DLD1 (cell line): ENCODE results near the gene POGLUT3.

ENCODE experiments used
- in situ Hi-C: cut with HindIII; loops from 2 replicates; pipeline ENCODE4 v1.10.0; 2017; ENCODE audit warnings: low sequenced_read_pairs

Gene POGLUT3, protein sequence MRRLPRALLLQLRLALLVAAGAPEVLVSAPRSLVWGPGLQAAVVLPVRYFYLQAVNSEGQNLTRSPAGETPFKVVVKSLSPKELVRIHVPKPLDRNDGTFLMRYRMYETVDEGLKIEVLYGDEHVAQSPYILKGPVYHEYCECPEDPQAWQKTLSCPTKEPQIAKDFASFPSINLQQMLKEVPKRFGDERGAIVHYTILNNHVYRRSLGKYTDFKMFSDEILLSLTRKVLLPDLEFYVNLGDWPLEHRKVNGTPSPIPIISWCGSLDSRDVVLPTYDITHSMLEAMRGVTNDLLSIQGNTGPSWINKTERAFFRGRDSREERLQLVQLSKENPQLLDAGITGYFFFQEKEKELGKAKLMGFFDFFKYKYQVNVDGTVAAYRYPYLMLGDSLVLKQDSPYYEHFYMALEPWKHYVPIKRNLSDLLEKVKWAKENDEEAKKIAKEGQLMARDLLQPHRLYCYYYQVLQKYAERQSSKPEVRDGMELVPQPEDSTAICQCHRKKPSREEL

DNA sequence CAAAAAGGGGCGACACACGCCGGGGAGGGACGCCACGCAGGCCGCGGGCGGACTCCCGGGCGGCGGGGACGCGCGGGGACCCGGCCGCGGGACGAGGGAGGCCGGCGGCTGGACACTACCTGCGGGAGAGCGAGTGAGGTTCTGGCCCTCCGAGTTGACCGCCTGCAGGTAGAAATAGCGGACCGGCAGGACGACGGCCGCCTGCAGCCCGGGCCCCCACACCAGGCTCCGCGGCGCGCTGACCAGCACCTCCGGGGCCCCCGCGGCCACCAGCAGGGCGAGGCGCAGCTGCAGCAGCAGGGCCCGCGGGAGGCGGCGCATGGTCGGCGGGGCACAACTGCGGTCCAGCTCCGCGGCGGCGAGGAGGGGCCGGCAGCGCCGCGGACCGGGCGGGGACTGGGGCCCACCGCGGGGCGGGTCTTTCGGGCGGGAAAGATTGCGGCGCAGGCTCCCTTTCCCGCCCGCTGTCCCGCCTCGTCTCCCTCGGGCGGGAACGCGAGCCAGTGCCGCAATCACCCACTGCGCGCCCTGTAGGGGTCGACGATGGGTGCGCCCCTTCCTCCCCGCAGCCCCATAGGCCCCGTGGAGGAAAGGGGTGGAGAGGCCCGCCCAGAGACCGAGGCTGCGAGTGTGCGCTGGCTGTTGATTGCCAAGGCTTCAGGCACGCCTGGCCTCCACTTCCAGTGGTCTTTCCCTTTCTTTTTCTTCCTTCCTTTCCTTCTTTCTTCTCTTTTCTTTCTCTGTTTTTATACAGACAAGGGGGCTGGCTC lies at the start of gene POGLUT3:
POGLUT3 (minus strand) TSS at position 339 of the 770 bp plus-strand sequence; CDS start at position 321, 18 bp downstream.
- in situ Hi-C loops = no loop called here

DNA sequence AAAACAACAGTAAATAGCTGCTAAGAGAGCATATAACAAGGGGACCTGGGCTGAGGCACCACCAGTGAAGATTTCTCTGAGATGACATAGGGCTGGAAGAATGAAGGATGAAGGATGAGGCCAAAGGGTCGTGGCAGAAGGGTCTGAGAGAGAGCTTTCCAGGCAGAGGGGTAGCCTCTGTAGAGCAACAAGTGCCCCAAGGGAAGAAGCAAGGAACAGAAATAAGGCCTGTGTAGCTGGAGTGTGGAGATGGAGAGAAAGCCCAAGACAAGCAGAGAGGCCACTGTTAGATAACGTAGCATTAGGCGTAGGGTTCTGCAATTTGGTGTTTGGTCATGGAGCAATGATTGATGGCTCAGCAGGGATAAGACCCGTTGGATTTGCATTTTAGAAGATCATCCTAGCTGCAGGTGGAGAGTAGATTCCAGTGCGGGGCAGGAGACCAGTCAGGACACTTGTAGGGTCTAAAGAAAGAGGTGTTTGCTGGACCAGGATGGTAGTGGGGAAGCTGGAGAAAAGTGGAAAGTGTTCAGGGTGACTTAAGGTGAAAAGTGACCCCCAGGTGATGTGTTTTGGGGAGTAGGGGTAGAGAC lies 47.8 kb upstream of the POGLUT3 start:
- in situ Hi-C loops = no loop called here

DNA sequence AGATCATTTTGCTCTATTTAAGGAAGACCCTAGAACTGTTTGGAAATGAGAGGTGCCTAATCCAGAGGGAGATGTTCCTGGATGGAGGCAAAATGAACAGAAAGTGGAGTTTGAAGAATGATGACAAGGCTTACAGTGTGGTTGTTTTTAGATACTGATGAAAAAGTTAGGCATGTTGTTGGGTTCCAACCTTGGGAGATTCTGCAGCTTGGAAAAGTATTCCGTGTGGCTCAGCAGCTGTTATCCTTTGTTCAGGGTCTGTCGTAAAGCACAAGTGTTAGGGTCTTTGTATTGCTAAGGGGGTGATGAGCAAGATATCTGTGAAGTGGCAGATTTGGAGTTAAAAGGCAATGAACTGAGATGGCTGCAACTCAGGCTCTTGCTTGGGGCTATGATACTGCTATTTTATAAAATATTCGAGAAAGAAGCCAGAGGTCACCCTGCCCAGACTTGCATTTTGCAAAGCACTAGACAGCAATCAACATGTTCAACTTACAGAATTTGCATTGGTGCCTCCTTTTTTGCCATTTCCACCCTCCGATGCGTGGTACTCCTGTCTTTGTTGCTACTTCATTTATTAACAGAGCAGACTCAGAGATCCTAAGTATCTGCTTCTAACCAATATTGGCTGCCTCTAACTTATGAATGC lies 45.3 kb upstream of the POGLUT3 start:
- in situ Hi-C loops = no loop called here

DNA sequence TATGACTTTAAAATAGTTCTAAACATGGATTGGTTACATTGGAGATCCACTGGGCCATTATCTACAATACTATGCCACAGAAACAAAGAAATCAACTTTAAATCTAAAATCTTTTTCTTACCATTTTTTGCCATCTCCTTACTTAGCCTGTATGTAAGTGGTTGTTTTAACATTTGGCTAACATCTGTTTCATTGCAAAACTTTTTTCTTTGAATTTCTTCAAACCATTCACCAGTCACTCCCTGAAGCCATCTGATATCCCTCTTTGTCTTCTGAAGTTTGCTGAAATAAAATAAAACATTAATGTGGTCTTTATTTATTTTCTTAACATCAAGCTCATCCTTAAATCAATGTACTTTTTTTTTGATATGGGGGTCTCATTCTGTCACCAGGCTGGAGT lies 43.3 kb upstream of the POGLUT3 start:
- in situ Hi-C loops = no loop called here

DNA sequence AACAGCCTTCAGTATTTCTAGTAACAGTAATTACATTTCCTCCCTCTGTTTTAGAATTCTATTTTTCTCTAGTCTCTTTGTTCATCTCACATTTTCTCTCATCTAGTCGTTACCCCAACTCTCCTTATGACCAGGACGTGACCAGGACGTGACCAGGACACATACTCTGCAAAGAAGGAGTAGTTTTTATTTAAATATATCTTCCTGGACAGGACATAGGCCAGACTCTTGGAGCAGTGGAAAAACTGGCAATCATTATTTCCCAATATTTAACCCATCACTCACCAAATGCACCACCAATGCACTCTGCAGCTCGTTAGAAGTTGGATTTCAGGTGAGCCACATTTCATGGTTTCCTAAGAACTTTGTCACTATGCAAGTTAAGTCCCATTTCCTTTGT lies 40.3 kb upstream of the POGLUT3 start:
- in situ Hi-C loops = no loop called here

DNA sequence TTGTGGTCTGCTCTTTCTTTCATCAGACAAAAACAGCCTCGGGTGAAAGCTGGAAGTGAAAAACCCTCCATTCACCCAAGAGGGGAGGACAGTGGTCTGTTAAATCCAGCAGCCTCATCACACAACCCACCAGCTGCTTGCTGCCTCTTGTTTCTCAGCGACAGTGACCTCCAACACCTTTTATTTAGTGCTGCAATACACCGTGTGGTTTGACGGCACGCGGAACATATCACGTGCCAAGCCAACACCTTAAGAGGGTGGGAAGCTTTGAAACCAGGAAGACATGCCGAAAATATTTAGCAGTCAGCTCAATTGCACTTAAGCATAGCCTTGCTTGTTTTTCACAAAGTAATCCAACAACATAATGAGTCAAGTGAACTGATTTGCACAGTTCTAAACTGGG lies 39.8 kb upstream of the POGLUT3 start:
- in situ Hi-C loops = no loop called here

DNA sequence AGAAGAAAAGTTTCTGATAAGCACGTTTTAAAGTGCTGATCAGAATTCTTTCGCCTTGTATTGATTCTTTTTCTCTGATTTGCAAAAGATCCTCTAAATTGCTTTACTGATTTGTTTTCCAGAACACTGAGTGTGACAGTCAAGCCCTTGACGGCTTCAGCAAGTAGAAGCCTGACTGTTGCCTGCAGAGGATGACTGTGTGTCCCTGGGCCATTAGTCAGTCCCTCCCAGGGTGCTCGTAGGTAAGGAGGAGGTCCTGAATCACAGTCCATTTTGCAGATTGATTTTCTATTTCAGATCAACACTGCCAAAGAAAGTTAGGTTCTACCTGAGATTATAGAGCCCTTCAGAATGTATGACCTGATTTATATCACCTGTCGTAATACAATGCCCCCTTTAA lies 38.6 kb upstream of the POGLUT3 start:
- in situ Hi-C loops = no loop called here

DNA sequence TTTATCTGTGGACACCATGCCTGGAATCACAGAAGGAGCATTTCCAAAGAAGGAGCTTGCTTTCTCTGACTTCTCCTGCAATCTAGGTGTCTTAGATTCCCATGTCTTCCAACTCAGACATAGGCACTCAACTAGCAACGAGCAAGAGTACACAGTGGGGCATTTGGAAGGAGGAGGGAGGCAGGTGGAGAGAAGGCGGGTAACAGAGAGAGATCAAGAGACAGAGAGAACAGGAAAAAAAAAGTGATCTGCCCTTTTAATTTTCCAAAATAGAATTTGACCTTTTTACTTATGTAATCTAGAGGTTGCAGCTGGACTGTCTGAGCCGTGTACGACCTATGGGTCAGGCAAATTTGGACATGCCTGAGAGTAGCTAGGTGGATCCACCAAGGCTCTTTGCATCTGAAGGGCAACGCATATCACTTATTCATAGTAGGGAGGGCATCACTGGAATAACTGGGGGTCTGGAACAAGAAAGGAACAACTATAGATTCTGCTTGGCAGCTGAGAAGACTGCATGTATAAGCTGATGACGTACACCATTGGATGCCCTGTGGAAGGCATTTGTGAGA lies 37.3 kb upstream of the POGLUT3 start:
- in situ Hi-C loops = no loop called here

DNA sequence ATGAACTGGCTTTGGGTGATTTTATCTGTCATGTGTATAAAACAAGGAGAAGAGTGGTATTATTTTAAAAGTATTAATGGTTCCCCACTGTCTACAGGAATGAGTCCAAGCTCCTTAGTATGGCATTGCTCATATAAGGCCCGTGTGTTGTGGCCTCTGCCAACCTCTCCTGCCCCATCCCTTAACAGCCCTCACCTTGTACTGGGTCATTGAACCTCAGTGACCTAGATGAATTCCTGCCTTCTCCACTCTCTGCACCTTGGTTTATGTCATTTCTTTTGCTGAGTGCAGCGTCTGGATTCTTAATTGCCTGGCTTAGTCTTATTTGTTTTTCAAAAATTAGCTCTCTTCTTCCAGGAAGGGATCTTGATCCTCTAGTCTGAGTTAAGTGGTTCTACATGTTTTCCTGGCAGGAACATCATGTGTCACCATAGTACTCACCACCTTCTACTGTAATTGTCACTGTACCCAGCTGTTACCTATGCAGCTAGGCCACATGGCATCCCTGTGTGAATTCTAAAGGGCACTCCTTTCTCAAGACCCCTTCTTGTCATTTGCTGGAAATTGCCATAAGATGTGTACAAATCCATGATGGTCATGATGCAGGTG lies 36.2 kb upstream of the POGLUT3 start:
- in situ Hi-C loops = no loop called here

DNA sequence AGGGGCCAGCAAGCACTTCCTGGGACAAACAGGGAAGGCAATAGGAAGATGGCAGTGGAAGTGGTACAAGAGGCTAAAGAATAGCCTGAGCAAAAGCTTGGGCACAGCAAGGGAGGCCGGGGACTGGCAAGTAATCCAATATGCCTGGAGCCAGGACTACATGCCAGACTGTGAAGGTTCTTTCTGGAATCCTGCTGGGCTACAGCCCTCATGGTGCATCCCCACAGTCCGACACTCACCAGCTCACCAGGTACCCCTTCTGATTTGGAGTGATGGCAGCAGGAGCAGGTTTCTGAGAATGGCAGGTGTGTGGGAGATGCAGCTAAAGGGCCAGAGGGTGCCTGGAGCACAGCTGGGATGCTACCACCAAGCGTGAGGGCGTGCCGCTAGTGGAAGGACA lies 32.2 kb upstream of the POGLUT3 start:
- in situ Hi-C loops = no loop called here

DNA sequence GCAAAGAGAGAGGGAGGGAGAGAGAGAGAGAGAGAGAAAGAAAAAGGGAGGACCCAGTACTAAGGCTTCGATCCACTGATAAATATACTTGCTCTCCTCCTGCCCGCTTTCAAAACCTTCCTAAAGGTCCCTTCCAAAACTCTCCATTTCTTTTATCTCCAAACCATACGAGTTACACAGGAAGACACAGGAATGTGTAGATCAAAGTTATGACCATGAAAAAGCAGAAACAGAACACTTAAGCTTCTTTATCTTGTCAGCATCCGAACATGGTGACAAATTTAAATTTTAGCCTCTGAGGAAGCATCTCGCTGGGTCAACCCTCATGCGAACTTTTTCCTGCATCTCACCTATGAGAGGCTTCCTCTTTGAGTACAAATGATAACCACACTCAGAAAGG lies 29.2 kb upstream of the POGLUT3 start:
- in situ Hi-C loops = no loop called here

DNA sequence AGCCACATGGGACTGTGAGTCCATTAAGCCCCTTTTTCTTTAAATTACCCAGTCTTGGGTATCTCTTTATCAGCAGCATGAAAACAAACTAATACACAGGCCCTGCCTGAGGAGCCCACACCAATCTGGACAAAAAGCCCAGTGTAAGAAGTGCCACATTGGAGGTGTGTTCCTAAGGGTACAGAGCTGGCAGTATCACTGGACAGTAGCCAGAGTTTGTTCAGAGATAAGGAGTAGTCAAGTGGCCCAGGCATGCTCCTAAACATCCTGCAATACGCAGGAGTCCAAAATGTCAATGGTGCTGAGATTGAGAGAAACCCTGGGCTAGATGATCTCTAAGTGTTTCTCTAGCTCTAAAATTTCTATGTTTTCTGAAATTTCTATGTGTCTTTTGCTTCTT lies 27.0 kb upstream of the POGLUT3 start:
- in situ Hi-C loops = no loop called here

DNA sequence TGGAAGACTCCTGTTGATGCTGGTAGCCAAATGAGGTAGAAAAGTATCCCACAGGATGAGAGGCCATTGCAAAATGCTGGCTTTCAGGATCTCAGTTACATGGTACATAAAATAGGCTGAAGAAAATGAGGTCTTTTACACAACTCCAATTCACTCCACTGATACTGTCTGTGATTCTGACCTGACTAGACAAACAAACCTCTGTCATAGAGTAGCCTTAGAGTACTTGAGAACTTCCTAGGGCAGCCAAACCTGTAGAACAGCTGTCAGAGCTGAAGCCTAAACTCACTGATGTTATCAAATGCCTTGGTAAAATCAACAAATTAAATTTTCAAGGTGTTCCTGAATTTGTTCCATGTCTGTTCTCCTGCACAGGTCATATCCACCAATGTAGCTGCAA lies 26.2 kb upstream of the POGLUT3 start:
- in situ Hi-C loops = no loop called here

DNA sequence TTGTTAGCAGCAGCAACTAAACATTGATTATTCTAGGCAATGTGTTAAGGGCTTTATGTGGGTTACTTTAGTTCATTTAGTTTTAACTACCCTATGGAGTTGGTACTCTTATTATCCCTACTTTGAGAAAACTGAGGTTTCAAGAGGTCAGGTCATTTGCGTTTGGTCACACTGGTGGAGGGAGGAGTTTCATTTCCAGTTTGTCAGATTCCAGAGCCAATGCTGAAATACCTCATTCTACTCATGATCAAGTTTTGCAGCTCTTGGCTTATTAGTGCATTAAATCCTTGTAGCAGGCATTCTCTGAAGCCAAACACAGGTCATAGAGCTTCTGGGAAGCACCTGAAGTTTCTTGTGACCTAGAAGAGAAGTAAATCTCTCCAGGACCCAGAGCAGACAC lies 24.1 kb upstream of the POGLUT3 start:
- in situ Hi-C loops = no loop called here

DNA sequence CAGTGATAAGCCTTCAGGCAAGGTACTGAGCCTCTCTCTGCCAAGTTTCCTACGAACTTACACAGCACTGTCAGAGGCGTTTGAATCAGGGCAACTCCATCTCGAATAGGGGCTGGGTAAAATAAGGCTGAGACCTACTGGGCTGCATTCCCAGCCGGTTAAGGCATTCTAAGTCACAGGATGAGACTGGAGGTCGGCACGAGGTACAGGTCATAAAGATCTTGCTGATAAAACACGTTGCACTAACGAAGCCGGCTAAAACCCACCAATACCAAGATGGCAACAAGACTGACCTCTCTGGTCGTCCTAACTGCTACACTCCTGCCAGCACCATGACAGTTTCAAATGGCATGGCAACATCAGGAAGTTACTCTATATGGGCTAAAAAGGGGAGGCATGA lies 20.4 kb upstream of the POGLUT3 start:
- in situ Hi-C loops = no loop called here

DNA sequence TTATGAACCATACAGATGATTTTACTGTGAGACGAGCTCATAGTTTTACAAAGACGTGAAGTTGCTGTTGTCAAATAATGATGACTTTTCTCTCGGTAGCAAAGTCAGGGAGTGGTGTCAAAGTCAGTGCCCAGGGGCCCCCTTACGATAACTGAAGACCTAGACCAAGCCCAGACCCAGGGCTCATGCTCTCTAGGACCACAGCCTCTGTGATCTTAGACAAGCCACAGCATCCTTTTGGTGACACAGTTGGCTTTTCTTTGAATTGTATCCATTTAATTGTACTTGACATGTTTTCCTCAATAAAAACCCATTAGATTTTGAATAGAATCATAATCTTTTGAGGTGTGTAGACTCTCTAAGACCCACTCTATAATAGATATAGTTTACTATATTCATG lies 17.9 kb upstream of the POGLUT3 start:
- in situ Hi-C loops = no loop called here

DNA sequence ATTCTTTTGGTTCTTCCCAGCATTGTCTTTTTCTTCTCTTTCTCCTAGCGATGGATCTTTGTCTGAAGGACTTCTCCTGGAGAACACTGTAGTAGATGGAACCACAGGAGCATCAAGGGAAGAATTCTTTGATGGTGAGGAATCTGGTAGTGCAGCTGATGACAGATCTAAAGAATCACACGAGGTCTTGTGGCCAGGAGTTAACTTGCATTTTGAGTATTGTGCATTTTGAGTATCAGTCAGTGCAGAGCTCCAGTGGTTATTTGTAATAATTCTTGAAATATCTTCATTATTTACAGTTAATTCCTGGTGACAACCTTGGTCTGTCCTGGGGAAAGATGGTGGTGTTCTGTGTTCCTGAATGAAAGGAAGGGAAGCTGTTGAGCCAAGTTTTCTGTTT lies 14.5 kb upstream of the POGLUT3 start:
- in situ Hi-C loops = no loop called here

DNA sequence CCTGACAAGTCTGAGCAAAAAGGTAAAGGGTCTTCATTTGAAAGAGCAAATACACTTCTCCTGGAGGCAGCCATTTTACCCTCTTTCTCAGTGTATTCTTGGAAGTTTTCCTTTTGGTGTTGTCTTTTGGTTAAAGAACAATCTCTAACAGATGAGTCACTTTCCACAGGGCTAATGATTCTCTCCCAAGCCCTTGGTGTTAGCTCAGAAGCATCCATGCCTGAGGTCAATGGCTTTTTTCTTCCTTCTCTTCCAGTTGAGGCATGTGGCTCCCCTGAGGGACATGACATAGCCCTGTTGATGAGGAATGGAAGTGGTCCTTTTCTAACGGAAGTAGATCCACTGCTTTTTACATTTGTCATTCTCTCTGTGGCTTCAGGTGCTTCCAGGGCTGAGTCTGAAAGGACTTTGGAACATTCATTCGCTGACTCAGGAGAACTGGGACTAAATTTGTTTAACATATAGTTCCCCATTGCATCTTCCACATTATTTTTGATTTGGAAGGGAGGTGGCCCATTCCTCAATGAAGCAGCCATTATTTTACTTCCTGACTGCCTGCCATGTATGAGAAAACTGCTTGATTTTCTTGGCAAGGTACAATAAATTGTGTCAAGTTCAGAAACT lies 13.8 kb upstream of the POGLUT3 start:
- in situ Hi-C loops = no loop called here

DNA sequence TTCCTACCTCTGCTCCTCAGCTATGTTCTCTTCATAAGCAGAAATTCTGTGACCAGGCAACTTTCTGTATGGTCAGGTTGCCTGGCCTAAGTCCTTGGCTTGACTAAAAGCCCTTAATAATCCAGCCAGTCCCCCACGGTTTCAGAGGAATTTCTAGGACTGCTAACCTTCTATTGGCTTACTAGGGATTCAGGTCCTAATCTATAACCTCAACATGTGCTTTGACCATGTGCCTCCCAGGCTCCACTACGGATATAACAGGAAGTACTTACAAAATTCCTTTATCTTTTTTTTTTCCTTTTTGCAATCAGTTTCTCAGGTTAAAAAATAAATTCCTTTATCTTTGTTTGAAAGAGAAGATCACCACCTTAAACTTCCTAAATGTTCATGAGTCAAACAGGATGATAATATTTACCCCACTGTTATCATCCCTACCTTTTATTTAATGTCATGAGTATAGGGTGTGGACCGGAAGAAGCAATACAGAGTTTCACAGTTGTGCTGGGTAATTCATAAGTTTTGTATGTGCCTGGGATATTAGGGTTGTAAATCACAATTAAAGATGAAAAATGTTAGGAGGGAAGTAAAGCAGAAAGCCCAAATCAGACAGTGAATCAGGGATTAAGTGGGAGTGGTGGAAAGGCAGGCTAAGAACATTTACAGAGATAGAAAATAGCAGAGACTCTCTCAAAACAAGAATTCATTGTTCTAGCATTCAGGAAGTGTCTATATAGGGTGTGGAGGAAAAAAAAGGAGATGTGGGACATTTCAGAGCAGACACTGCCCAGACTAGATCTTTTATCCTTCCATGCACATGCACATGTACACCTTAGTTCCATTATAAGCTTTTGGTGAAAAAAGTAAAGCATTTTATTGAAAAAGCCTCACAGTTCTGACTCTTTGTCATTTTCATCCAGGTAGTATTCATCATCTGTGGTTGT lies 10.7 kb upstream of the POGLUT3 start:
- in situ Hi-C loops = no loop called here
